ENCODE results near the gene OPHN1.
"Not testable (repeated sequence)": the region's sequence is repeated elsewhere in the genome, so short reads cannot be mapped to it uniquely, and the experiment has no call there.

The OPHN1 gene

DNA sequence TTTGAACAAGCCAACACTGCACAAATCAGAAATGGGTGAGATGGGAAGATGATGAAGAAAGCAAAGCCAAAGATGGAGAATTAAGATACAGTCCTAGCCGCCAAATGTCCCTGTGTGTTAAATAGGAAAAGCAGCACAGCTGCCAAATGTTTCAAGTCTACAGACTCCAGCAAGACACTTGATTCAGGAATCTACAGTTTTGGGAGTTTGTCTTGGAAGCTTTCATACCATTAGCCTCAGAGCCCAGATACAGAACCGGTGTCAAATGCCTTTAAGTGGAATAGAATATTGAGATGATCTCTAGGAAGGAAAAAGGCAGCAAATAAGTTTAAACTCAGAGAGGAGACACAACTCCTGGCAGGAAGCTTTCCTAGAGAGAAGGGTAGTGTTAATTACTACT lies 30.3 kb downstream of the OPHN1 start:
- TF ChIP-seq, protein P1, sequence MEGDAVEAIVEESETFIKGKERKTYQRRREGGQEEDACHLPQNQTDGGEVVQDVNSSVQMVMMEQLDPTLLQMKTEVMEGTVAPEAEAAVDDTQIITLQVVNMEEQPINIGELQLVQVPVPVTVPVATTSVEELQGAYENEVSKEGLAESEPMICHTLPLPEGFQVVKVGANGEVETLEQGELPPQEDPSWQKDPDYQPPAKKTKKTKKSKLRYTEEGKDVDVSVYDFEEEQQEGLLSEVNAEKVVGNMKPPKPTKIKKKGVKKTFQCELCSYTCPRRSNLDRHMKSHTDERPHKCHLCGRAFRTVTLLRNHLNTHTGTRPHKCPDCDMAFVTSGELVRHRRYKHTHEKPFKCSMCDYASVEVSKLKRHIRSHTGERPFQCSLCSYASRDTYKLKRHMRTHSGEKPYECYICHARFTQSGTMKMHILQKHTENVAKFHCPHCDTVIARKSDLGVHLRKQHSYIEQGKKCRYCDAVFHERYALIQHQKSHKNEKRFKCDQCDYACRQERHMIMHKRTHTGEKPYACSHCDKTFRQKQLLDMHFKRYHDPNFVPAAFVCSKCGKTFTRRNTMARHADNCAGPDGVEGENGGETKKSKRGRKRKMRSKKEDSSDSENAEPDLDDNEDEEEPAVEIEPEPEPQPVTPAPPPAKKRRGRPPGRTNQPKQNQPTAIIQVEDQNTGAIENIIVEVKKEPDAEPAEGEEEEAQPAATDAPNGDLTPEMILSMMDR (IDR thresholded peaks at IDR 0.05; ENCODE audit: low read depth, low read length): no peak
- H3K4me3 ChIP-seq (replicated peaks in 1 of 2; ENCODE audit: low read depth in 2 of 2, low read length in 2 of 2): no peak overlapping the region
- DNase-seq (ENCODE audit: low read depth in 2 of 2): no peak

DNA sequence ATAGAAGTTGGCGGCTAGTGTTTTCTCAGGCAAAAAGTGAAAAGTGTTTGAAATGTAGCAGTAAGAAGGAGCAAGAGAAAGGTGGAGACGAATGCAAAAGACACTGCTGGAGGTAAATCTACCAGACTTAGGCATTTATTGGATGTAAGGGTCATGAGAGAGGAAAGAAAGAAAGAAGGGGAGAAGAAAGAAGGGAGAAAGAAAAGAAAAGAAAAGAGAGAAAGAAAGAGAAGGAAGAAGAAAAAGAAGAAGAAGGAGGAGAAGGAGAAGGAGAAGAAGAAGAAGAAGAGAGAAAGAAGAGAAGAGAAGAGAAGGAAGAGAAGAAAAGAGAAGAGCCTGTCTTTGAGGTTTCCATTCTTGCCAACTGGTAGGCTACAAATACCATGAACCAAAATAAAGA lies 31.2 kb downstream of the OPHN1 start:
- TF ChIP-seq, protein P1 (IDR thresholded peaks at IDR 0.05; ENCODE audit: low read depth, low read length): no peak

DNA sequence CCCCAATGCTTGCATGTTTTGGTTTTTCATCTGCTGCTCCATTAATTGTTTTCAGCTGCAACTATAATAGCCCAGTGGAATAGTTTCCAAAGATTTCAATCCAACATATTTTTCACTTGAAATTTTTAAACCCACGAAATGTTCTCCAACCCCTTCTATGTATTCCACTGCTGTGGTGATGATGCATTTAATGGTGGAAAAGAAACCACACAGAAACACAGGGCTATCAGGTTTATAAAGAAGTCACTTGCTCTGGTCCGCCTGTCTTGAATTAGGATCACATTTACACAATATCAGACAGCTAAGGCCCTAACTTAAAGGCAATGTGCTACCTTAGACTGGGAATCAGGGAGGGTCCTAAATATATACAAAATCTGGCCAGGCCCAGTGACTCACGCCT lies 35.0 kb downstream of the OPHN1 start:
- no peak for DNase-seq (ENCODE audit: low read depth in 2 of 2)
- H3K4me3 ChIP-seq (replicated peaks in 1 of 2; ENCODE audit: low read depth in 2 of 2, low read length in 2 of 2): no peak overlapping the region
- TF ChIP-seq, protein P1 (IDR thresholded peaks at IDR 0.05; ENCODE audit: low read depth, low read length): no peak

More for the DNA sequence above, 31.2 kb downstream of the OPHN1 start:
- no peak overlapping the region for H3K4me3 ChIP-seq (replicated peaks in 1 of 2; ENCODE audit: low read depth in 2 of 2, low read length in 2 of 2)
- no peak for DNase-seq (ENCODE audit: low read depth in 2 of 2)

DNA sequence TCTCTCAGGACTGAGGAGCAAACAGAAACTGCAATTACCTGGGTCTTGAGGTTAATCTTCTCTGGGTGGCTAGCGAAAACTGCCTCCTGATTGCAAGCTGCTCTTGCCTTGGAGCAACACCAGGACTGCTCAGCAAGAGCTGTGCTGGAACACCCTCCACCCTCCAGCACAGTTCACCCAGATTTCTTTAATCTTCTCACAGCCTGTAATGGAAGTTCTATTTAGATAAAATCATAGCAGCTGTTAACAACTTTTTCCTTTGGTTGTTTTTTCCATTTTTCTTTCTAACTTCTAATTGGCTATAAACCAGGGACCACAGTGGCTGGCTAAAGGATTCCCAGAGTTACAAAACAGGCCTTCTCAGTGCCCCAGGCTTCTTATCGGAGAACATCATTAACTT lies 36.3 kb downstream of the OPHN1 start:
- TF ChIP-seq, protein P1 (IDR thresholded peaks at IDR 0.05; ENCODE audit: low read depth, low read length): no peak
- DNase-seq (ENCODE audit: low read depth in 2 of 2): peak in 1 of 2 donors; percentile 49

DNA sequence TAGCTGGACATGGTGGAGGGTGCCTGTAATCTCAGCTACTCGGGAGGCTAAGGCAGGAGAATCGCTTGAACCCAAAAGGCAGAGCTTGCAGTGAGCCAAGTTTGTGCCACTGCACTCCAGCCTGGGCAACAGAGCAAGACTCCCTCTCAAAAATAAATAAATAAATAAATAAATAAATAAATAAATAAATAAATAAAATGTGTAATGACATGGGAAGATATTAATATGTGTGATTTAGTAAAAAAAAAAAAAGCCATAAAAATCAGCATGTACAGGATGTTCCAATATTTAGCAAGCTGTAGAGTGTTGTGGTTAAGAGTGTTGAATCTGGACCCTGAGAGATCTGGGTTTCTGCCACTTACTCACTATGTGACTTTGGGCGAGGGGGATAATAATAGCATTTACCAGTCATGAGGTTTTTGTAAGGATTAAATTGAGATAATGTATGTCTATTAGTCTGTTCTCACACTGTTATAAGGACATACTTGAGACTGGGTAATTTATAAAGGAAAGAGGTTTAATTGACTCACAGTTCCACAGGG lies 43.8 kb downstream of the OPHN1 start:
- not testable (repeated sequence) for DNase-seq (ENCODE audit: low read depth in 2 of 2); H3K4me3 ChIP-seq (replicated peaks in 1 of 2; ENCODE audit: low read depth in 2 of 2, low read length in 2 of 2)

More for the DNA sequence above, 36.3 kb downstream of the OPHN1 start:
- H3K4me3 ChIP-seq (replicated peaks in 1 of 2; ENCODE audit: low read depth in 2 of 2, low read length in 2 of 2): no peak overlapping the region

DNA sequence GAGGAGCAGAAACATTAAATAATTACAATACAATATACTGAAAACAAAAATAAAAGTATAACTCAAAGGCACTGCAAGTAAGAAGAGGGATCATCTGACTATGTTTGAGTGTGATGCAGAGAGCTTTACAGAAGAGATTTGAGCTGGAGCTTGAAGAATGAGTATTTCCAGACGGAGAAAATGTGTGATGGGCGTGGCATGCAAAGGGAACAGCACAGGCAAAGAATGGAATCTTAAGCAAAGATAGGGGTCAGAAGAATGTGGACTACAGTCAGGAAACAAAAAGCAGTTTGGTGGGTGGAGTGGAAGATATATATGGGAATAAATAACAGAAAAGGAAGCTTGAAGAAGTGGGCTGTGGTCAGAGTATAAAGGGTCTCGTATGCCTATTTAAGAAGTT lies 45.5 kb downstream of the OPHN1 start:
- peak in 1 of 2 donors; percentile 24 for DNase-seq (ENCODE audit: low read depth in 2 of 2)
- TF ChIP-seq, protein P1 (IDR thresholded peaks at IDR 0.05; ENCODE audit: low read depth, low read length): no peak
- no peak overlapping the region for H3K4me3 ChIP-seq (replicated peaks in 1 of 2; ENCODE audit: low read depth in 2 of 2, low read length in 2 of 2)

DNA sequence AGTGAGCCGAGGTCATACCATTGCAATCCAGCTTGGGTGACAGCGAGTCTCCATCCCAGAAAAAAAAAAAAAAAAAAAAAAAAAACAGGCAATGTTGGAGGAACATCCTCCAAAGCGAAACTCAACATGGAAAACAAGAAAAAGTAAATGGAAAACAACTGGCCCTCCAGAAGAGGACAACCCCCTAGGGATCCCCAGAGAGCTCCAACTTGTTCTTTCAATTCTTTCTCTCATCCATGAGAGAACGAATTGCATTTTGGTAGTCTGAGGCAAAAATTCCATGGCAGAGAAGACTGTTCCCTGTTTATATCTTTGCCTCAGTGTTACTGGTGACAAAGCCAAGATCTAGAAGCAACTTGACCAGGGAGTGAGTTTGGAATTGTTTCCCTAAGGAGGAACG lies 49.8 kb downstream of the OPHN1 start:
- no peak for DNase-seq (ENCODE audit: low read depth in 2 of 2)
- TF ChIP-seq, protein P1 (IDR thresholded peaks at IDR 0.05; ENCODE audit: low read depth, low read length): no peak
- H3K4me3 ChIP-seq (replicated peaks in 1 of 2; ENCODE audit: low read depth in 2 of 2, low read length in 2 of 2): no peak overlapping the region

DNA sequence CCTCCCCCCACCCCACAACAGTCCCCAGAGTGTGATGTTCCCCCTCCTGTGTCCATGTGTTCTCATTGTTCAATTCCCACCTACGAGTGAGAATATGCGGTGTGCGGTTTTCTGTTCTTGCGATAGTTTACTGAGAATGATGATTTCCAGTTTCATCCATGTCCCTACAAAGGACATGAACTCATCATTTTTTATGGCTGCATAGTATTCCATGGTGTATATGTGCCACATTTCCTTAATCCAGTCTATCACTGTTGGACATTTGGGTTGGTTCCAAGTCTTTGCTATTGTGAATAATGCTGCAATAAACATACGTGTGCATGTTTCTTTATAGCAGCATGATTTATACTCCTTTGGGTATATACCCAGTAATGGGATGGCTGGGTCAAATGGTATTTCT lies 55.7 kb downstream of the OPHN1 start:
- DNase-seq (ENCODE audit: low read depth in 2 of 2): not testable (repeated sequence)

More for the DNA sequence above, 55.7 kb downstream of the OPHN1 start:
- not testable (repeated sequence) for H3K4me3 ChIP-seq (replicated peaks in 1 of 2; ENCODE audit: low read depth in 2 of 2, low read length in 2 of 2)
